IMR-90 (cell line): ENCODE data around the gene PPIC. TPM values are rescaled to one million over a fixed set of nuclear protein-coding genes. Genes with fewer than 3 reads are reported as not detected.

ENCODE experiments used
- ATAC-seq: fragments of 200-7000 bp; cut with Tn5 transposase; 2 replicates; pipeline ENCODE4 v1.9.1; 2020; ENCODE audit warnings: low read depth, mild to moderate bottlenecking, moderate library complexity
- BruUV-seq: library from RNA; stranded (reverse); fragments of 400-500 nt; replicated peaks from 2 replicates; lab custom pipeline; 2021; lab: Mats Ljungman, UMichigan
- CTCF ChIA-PET: fragments of 300-600 bp; formaldehyde crosslinking; extraction: SDS; loops from one replicate; lab custom pipeline; 2021; ENCODE audit warnings: antibody characterized with exemption; lab: Yijun Ruan, JAX
- POLR2A ChIA-PET: fragments of 300-600 bp; sonication (Branson Sonifier 250); formaldehyde crosslinking; loops from one replicate; lab custom pipeline; 2022; ENCODE audit warnings: antibody characterized with exemption; ENCODE audit not compliant: unreplicated experiment; lab: Charles Lee
- DNase-seq: peaks from one replicate; pipeline ENCODE4 v3.0.0; 2013
- H2AFZ ChIP-seq: replicated peaks from 2 replicates; pipeline ENCODE3; 2013; ENCODE audit warnings: low read length, mild to moderate bottlenecking; ENCODE audit not compliant: poor library complexity
- H2AK5ac ChIP-seq: 2 replicates; pipeline ENCODE4 v1.6.1; 2013; ENCODE audit warnings: low read depth, low read length, inconsistent platforms
- H2AK9ac ChIP-seq: replicated peaks from 2 replicates; pipeline ENCODE3; 2013; ENCODE audit warnings: mild to moderate bottlenecking, low read depth, low read length, moderate library complexity; ENCODE audit not compliant: poor library complexity
- H2BK120ac ChIP-seq: 2 replicates; pipeline ENCODE4 v1.6.1; 2013; ENCODE audit warnings: low read depth, low read length, inconsistent platforms
- H2BK15ac ChIP-seq: 3 replicates; pipeline ENCODE4 v1.6.1; 2013; ENCODE audit warnings: low read depth, low read length, inconsistent platforms
- H2BK20ac ChIP-seq: 2 replicates; pipeline ENCODE4 v1.6.1; 2013; ENCODE audit warnings: low read depth, mild to moderate bottlenecking, inconsistent platforms, low read length, moderate library complexity
- H2BK5ac ChIP-seq: 2 replicates; pipeline ENCODE4 v1.6.1; 2013; ENCODE audit warnings: mild to moderate bottlenecking, low read depth, low read length, inconsistent platforms; ENCODE audit not compliant: poor library complexity, severe bottlenecking
- H3K14ac ChIP-seq: replicated peaks from 2 replicates; pipeline ENCODE4 v1.6.1; 2013; ENCODE audit warnings: low read depth, low read length, inconsistent platforms
- H3K18ac ChIP-seq: 2 replicates; pipeline ENCODE4 v1.6.1; 2013; ENCODE audit warnings: low read depth, low read length, control low read depth
- H3K23ac ChIP-seq: 2 replicates; pipeline ENCODE4 v1.6.1; 2013; ENCODE audit warnings: low read depth, low read length, inconsistent platforms
- H3K27ac ChIP-seq: 2 replicates; pipeline ENCODE4 v1.5.1; 2013; ENCODE audit warnings: mild to moderate bottlenecking, control low read depth, low read length; ENCODE audit not compliant: insufficient read depth
- H3K27me3 ChIP-seq: 2 replicates; pipeline ENCODE4 v1.6.1; 2013; ENCODE audit warnings: low read length; ENCODE audit not compliant: control insufficient read depth, insufficient read depth
- H3K36me3 ChIP-seq: 2 replicates; pipeline ENCODE4 v1.6.1; 2013; ENCODE audit warnings: low read length, mixed read lengths; ENCODE audit not compliant: control insufficient read depth, insufficient read depth
- H3K4ac ChIP-seq: 2 replicates; pipeline ENCODE4 v1.6.1; 2013; ENCODE audit warnings: low read depth, low read length, inconsistent platforms
- H3K4me1 ChIP-seq: 2 replicates; pipeline ENCODE4 v1.6.1; 2013; ENCODE audit warnings: low read length, mixed read lengths; ENCODE audit not compliant: control insufficient read depth, insufficient read depth
- H3K4me2 ChIP-seq: 2 replicates; pipeline ENCODE4 v1.6.1; 2013; ENCODE audit warnings: low read depth, mild to moderate bottlenecking, control low read depth, low read length, moderate library complexity
- H3K4me3 ChIP-seq: 2 replicates; pipeline ENCODE4 v1.5.1; 2013; ENCODE audit warnings: low read depth, mild to moderate bottlenecking, control low read depth, low read length, moderate library complexity; ENCODE audit not compliant: insufficient read depth
- H3K56ac ChIP-seq: 2 replicates; pipeline ENCODE4 v1.6.1; 2013; ENCODE audit warnings: low read length, inconsistent platforms; ENCODE audit not compliant: insufficient read depth; ENCODE audit errors: extremely low read depth
- H3K79me1 ChIP-seq, 2 experiments: 2 replicates each; pipeline ENCODE4 v1.6.1; 2013; ENCODE audit warnings: low read length in 2 of 2, inconsistent platforms in 1 of 2, low read depth in 1 of 2
- H3K9ac ChIP-seq: 2 replicates; pipeline ENCODE4 v1.6.1; 2013; ENCODE audit warnings: low read depth, low read length, control low read depth
- H3K9me1 ChIP-seq: 2 replicates; pipeline ENCODE4 v1.6.1; 2013; ENCODE audit warnings: low read length, inconsistent platforms; ENCODE audit not compliant: insufficient read depth
- H3K9me3 ChIP-seq: 2 replicates; pipeline ENCODE4 v1.6.1; 2013; ENCODE audit warnings: low read length; ENCODE audit not compliant: control insufficient read depth, insufficient read depth
- H4K20me1 ChIP-seq: 2 replicates; pipeline ENCODE4 v1.6.1; 2013; ENCODE audit warnings: low read length, inconsistent platforms; ENCODE audit not compliant: insufficient read depth
- H4K5ac ChIP-seq: 2 replicates; pipeline ENCODE4 v1.6.1; 2013; ENCODE audit warnings: mild to moderate bottlenecking, low read depth, low read length, control low read depth
- H4K8ac ChIP-seq, 2 experiments: 2 replicates each; pipeline ENCODE4 v1.6.1; 2013; ENCODE audit warnings: low read depth in 2 of 2, low read length in 2 of 2, control low read depth in 1 of 2, inconsistent platforms in 1 of 2
- H4K91ac ChIP-seq: 2 replicates; pipeline ENCODE4 v1.6.1; 2013; ENCODE audit warnings: low read depth, low read length, inconsistent platforms; ENCODE audit not compliant: insufficient read depth
- POLR2A ChIP-seq: IDR thresholded peaks from 2 replicates; pipeline ENCODE4 v1.6.1; 2012; ENCODE audit warnings: mild to moderate bottlenecking, low read depth, low read length
- WGBS, 2 experiments: methylation state at CpG; one replicate each; pipeline versions ENCODE4 v1.1.5 to v1.1.7; 2013; ENCODE audit warnings: missing lambda C conversion rate in 2 of 2; ENCODE audit not compliant: insufficient read length in 1 of 2; ENCODE audit errors: extremely low coverage in 2 of 2; 5-methylcytosine and 5-hydroxymethylcytosine counted together
- dilution Hi-C: fragments of 300-500 bp; cut with HindIII; formaldehyde crosslinking; loops from one replicate; pipeline ENCODE4 v1.14.3; 2018; ENCODE audit warnings: low sequenced_read_pairs; ENCODE audit not compliant: unreplicated experiment
- in situ Hi-C: fragments of 300-500 bp; cut with MboI; formaldehyde crosslinking; loops from 3 replicates; pipeline ENCODE4 v1.14.3; 2019; ENCODE audit warnings: low sequenced_read_pairs, inconsistent platforms, mixed read lengths
- intact Hi-C: fragments of 100-400 bp; cut with micrococcal nuclease; formaldehyde crosslinking; loops from 2 replicates; pipeline ENCODE4 v1.10.0; 2022
- polyA plus RNA-seq, 3 experiments: library from polyadenylated mRNA; depleted of rRNA; stranded (reverse); fragments of >200 nt; gene quantifications; 2 replicates each; pipeline ENCODE4 v1.2.3, GENCODE V29; 2012; ENCODE audit warnings: low replicate concordance in 1 of 3
- total RNA-seq: library from RNA; depleted of rRNA; stranded (reverse); fragments of >200 nt; gene quantifications from 2 replicates; pipeline ENCODE4 v1.2.3, GENCODE V29; 2012

PPIC gene
- total and polyA plus RNA-seq, 2 of the 4 experiments (the other 2 are of a cell fraction), result 20.6 to 45.6 TPM

DNA sequence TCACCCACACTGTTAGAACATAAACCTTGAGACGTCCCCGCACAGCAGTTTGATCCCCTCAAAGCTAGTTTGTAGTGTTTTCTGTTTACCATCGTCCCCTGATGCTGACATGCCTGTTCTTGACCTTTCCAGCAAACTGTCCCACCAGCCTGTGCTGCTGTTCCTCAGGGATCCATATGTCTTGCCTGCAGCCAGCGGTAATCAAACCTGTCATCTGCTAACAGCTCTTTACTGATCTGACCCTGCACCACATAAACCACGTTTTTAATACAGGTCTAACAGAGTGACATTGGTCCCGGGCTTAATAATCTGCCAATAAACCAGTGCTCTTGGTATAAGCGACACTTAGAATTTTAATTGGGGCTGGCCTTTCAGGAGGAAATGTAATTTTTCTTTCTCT is 34.7 kb downstream of the PPIC start:
- ChIA-PET CTCF (no interaction called here), POLR2A (no interaction called here)
- no peak overlapping the region for H3K23ac ChIP-seq
- H3K4ac ChIP-seq, result no peak overlapping the region
- H3K9me1 ChIP-seq, result 0 out of 2 replicates have a peak, but pooled peaks cover 6% of the 10 kb centered on the region
- H3K36me3 ChIP-seq, result 0 out of 2 replicates have a peak, but pooled peaks cover 1% of the 10 kb centered on the region
- H4K8ac ChIP-seq, result no peak overlapping the region
- intact Hi-C loops, result no loop called here
- no peak overlapping the region for H2BK5ac ChIP-seq
- H4K20me1 ChIP-seq, result no peaks in the 10 kb centered on the region
- 62% methylated on average over 3 of the region's 7 CpGs; no CpG with 5 or more reads in 1 of the 2 experiments for WGBS, 2 experiments
- no peak overlapping the region for H2AFZ ChIP-seq
- no peak overlapping the region for H3K4me3 ChIP-seq
- BruUV-seq, result no TSS peak
- no peak overlapping the region for H2AK9ac ChIP-seq
- in situ Hi-C loops, result no loop called here
- no peak overlapping the region for H4K5ac ChIP-seq
- no peak for TF ChIP-seq POLR2A
- no peak overlapping the region for H3K14ac ChIP-seq
- H3K18ac ChIP-seq, result no peak overlapping the region
- dilution Hi-C loops, result no loop called here
- no peak overlapping the region for H4K91ac ChIP-seq
- no peaks in the 10 kb centered on the region for H3K27me3 ChIP-seq
- no peak overlapping the region for H2AK5ac ChIP-seq
- no peak overlapping the region for H2BK20ac ChIP-seq
- no peaks in the 10 kb centered on the region for H3K4me1 ChIP-seq
- no peaks in the 10 kb centered on the region for H3K79me1 ChIP-seq
- no peak overlapping the region for H3K9ac ChIP-seq
- no peak overlapping the region for H3K4me2 ChIP-seq
- no peak overlapping the region for H3K27ac ChIP-seq
- DNase-seq (no peak), ATAC-seq (no peak)
- no peaks in the 10 kb centered on the region for H3K9me3 ChIP-seq
- no peak overlapping the region for H2BK15ac ChIP-seq
- no peak overlapping the region for H2BK120ac ChIP-seq
- H3K56ac ChIP-seq, result no peak overlapping the region
